NCI-H2227 (cell line): ENCODE data around the gene TP63.

ENCODE experiments used
- DNase-seq: peaks from one replicate; lab custom pipeline; 2025; ENCODE audit not compliant: unreplicated experiment; lab: John Stamatoyannopoulos, UW

Gene TP63

GRCh38 chr3:189808246-189809007 lies 177.2 kb downstream of the TP63 start:
- DNase-seq = no peak

DNA sequence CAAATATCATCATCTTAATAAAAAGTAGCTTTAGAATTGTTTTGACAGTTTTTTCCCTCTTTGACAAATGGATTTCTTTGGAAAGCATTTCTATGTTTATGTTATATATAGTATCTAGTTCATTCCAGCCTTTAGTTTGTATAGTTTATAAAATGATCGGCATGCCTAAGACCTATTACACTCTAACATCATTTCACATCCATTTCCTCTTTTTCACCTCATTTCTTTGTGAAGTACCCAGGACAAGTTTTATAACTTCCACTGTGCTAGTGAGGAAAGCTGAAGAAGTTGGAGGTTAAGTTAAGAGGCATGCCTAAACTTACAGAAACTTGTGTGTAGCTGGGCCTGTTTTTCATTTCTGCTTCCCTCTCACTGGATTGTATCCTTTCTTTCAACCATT lies 178.4 kb downstream of the TP63 start:
- no peak for DNase-seq

GRCh38 chr3:189812806-189813465 lies 181.7 kb downstream of the TP63 start:
- DNase-seq = no peak

DNA sequence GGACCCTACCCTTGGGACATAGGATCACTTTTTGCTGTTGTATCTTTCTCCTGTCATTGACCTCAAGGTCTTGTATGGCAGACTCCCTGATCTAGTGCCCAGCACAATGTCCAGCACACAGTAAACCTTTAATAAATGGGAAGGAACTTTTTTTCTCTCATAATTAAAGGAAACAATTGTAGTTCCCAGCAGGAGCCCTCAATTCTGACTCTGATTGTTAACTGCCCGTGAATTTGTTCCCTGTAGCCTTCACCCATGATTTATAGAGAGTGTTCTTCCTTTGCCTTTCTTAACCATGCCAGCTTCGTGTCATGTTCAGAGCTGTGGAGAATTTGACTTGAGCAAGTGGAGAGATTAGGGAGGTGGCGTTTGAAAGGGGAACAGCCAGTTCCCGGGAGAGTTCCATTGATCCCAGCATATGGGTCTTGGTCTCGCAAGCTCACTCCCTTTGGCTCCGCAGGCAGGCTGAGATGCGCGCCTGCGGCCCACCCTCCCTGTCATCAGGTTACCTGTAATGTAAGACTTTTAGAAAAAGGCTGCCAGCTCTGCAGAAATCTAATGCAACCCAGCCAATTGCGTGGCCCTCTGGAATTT lies 182.6 kb downstream of the TP63 start:
- no peak for DNase-seq

DNA sequence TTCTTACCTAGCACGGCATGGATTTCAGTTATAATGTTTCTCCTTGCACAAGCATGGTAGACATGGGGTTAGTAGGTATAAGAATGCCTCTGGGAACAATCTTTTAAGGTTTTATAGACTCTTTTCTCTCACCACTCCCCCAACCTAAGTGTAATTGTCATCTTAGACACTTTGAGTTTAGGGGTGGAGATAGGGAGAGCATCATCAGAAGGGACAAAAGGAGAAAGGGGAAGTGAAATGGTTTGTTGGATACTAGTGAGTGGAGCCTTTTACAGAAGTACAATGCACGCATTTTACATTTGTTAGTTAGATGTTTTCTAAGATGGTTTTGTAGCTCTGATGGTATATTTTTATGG lies 189.2 kb downstream of the TP63 start:
- DNase-seq = no peak

DNA sequence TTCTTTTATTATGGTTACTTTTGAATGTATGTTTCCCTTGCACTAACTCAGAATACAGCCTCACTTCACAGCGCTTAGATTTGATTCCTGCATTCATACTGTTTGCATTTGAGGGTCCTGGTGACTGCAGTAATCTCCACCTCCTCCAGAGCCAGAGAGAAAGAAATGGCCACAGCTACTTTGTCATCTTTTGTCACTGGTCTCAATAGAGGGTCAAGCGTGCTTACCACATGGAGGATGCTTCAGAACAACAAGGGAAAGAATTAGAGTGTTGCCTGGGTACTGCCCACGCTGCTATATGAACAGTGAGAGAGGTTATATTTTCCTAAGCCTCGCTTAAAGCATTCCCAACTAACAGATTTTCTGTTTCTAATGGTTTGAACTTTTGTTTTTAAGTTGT lies 190.1 kb downstream of the TP63 start:
- no peak for DNase-seq

GRCh38 chr3:189822726-189823125 lies 191.5 kb downstream of the TP63 start:
- DNase-seq = no peak

DNA sequence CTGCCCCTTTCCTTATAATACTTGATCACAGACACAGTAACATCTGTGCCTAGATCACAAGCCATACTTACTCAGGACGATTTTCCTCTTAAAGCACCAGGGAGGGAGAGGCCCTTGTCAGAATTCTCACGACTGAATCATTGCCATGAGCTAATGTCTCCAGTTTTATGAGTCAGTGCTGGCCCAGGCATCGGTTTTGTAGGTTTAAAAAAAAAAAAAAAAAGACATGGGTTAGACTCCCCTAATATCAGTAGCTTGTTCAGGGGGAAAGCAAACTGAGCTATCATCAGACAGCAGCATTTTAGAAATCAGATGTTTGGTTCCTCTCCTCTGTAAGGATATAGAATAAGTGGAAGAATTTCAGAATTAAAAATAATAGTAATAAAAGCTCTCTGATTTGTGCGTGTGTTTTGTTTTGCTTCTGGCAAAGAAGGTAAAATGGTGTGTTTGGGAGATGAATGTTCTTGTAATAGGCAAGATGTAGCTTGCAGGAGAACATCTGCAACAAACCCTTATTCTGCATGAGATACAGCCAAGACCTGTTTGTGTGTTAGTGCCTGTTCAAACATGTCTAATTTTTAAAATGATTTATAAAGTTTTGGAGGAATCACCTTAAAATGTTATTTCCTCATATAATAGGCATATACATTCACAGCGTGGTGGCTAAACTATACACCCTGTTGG lies 193.6 kb downstream of the TP63 start:
- DNase-seq = no peak

DNA sequence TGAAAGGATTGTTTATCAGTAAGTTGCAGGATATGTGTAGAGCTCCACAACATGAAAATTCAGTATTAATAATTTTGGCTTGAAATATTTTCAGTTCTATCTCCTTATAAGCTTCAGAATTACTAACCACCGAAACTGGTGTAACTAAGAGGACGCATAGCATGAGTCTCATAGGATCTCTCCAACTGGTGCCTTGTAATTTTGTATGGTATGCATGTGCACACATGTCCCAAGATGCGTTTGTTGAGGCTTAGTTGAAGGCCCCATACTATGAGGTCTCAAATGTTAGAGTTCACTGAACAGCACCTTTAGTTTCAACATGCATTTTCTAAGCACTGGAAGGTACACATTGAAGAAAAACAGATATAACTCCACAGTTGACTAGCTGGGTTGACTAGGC lies 195.4 kb downstream of the TP63 start:
- DNase-seq = no peak

DNA sequence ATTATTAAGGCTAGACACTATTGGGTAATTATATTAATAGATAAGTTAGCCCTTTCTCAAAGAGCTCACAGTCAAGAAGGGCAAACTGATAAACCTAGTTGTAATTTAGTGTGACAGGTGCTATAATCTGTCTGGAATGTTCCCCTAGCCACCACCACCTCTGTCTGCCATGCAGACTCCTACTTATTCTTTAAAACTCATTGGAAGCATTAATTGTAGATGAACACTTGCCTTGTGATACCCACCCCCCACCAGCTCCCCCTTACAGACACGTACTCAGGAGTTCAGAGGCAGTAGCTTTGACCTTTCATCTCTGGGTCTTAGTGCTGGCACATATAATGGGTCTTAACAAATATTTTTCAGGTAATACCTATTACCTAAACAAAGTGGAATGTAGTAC lies 195.9 kb downstream of the TP63 start:
- DNase-seq = no peak

DNA sequence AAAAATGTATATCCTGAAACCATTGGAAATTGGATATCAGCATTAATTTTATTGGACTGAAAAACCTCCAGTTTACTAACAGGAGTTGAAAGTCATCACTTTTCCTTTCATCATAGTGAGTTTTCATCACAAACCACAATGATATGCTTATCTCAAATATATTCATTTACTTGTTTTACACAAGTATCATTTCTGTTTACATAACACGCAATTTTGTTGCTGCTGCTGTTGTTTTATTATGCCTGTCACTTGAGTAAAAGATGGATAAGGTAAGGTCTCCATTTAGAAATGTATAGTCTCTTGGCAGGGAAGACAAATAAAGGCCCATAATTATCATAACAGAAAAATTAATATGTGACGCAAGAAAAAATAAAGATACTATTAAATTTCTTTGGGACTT lies 199.2 kb downstream of the TP63 start:
- DNase-seq = no peak

DNA sequence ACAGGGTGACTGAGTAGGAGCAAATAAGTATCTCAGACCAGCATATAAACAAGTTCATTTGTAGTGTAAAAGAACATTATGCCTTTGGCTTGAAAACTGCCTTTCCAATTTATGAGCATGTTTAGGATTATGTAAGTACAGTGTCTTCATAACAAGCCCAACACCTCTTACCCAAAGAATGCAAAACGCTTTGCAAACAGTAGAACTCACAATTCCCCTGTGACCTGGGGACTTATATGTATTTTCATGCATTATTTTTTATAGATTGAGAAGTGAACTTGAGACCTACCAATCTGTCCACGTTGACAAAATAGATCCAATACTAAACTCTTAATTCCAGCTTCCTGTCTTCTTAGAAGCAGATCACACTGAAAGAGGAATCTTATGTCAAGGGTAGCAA lies 202.1 kb downstream of the TP63 start:
- no peak for DNase-seq

DNA sequence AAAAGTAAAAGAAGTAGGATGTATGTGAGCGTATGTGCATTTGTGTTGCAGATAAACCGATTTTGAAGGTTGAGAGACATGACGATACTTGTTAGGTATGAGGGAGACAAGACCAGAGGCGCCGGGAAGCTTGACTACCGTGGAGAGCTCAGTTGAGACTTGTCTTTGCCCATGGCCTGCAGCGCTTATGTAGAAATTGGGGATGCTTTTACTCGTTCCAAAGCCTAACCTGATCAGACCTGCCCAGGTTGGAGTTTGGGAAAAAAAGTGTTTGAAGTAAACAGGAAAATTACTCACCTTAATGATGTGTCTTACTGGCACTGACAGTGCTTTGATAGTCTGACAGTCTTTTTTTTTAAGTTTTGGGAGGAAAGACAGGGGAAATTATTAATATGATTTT lies 202.8 kb downstream of the TP63 start:
- DNase-seq = no peak

GRCh38 chr3:189834462-189834861 lies 203.3 kb downstream of the TP63 start:
- DNase-seq = no peak

GRCh38 chr3:189836795-189837194 lies 205.6 kb downstream of the TP63 start:
- no peak for DNase-seq

- no peak for DNase-seq
These were observed 207.1 kb downstream of the TP63 start for GRCh38 chr3:189838291-189838690.

GRCh38 chr3:189839576-189839975 lies 208.4 kb downstream of the TP63 start:
- no peak for DNase-seq

- DNase-seq = no peak
These were observed 210.4 kb downstream of the TP63 start for GRCh38 chr3:189841473-189842205.

- no peak for DNase-seq
These were observed 211.8 kb downstream of the TP63 start for GRCh38 chr3:189842681-189843602.

- DNase-seq = no peak
These were observed 213.9 kb downstream of the TP63 start for GRCh38 chr3:189845069-189845468.
